HL-60/S4 treated with retinoic acid at 250 ng/mL for 4 days and 3 days (cell line): ENCODE results near the gene ZNF138.

Source experiments
- in situ Hi-C: fragments of 300-500 bp; cut with MboI; formaldehyde crosslinking; loops from 2 replicates; pipeline ENCODE4 v1.7.0; 2022; ENCODE audit warnings: low sequenced_read_pairs

ZNF138 gene

GRCh38 chr7:64874562-64875250 lies 80.5 kb downstream of the ZNF138 start:
- in situ Hi-C loops = no loop called here

GRCh38 chr7:64875258-64875657 lies 81.0 kb downstream of the ZNF138 start:
- in situ Hi-C loops = no loop called here

- in situ Hi-C loops = no loop called here
Measured at GRCh38 chr7:64875658-64876406, 81.6 kb downstream of the ZNF138 start.

GRCh38 chr7:64876792-64877713 lies 82.8 kb downstream of the ZNF138 start:
- in situ Hi-C loops = no loop called here

- in situ Hi-C loops = no loop called here
Measured at GRCh38 chr7:64877714-64878610, 83.7 kb downstream of the ZNF138 start.

- in situ Hi-C loops = no loop called here
Measured at GRCh38 chr7:64878684-64879083, 84.5 kb downstream of the ZNF138 start.

- in situ Hi-C loops = no loop called here
Measured at GRCh38 chr7:64879086-64879730, 85.0 kb downstream of the ZNF138 start.

GRCh38 chr7:64879800-64880199 lies 85.6 kb downstream of the ZNF138 start:
- in situ Hi-C loops = no loop called here

GRCh38 chr7:64880322-64881297 lies 86.4 kb downstream of the ZNF138 start:
- in situ Hi-C loops = no loop called here

- in situ Hi-C loops = no loop called here
Measured at GRCh38 chr7:64881461-64882287, 87.4 kb downstream of the ZNF138 start.

GRCh38 chr7:64882341-64883112 lies 88.3 kb downstream of the ZNF138 start:
- in situ Hi-C loops = no loop called here
